Effector memory CD4-positive, alpha-beta T cell (primary cell): ENCODE measurements around the gene COIL.
"Not testable (repeated sequence)": the region's sequence is repeated elsewhere in the genome, so short reads cannot be mapped to it uniquely, and the experiment has no call there.

ENCODE experiments used
- DNase-seq, 3 donors: peaks; one replicate each; pipeline ENCODE4 v3.0.0-alpha.2; 2020
- H3K27ac ChIP-seq: 2 replicates; pipeline ENCODE4 v1.7.0; 2013; ENCODE audit warnings: mild to moderate bottlenecking, low read length, moderate library complexity; ENCODE audit not compliant: insufficient read depth, poor library complexity, severe bottlenecking
- H3K27me3 ChIP-seq: replicated peaks from 2 replicates; pipeline ENCODE4 v1.7.0; 2013; ENCODE audit warnings: mild to moderate bottlenecking, low read length; ENCODE audit not compliant: insufficient read depth, control insufficient read depth, poor library complexity, severe bottlenecking
- H3K36me3 ChIP-seq: 2 replicates; pipeline ENCODE4 v1.7.0; 2013; ENCODE audit warnings: mild to moderate bottlenecking, low read length, moderate library complexity; ENCODE audit not compliant: control insufficient read depth, insufficient read depth
- H3K4me1 ChIP-seq: 2 replicates; pipeline ENCODE4 v1.7.0; 2013; ENCODE audit warnings: low read length, mild to moderate bottlenecking; ENCODE audit not compliant: control insufficient read depth, insufficient read depth, poor library complexity, severe bottlenecking
- H3K4me3 ChIP-seq: 2 replicates; pipeline ENCODE4 v1.7.0; 2013; ENCODE audit warnings: low read length, low read depth, mild to moderate bottlenecking; ENCODE audit not compliant: insufficient read depth, poor library complexity, severe bottlenecking
- H3K9me3 ChIP-seq: 2 replicates; pipeline ENCODE4 v1.7.0; 2013; ENCODE audit warnings: mild to moderate bottlenecking, low read length, moderate library complexity; ENCODE audit not compliant: control insufficient read depth

COIL gene

DNA sequence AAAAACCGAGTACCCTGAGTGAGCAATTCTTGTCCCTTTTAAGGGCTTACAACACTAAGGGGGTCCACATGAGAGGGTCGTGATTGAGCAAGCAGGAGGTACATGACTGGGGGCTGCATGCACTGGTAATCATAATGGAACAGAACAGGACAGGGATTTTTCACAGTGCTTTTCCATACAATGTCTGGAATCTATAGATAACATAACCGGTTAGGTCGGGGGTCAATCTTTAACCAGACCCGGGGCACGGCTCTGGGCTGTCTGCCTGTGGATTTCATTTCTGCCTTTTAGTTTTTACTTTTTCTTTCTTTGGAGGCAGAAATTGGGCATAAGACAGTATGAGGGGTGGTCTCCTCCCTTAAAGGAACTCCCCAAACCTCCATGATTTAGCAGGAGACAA, 4.8 kb upstream of the COIL start:
- not testable (repeated sequence) for H3K4me1 ChIP-seq, H3K4me3 ChIP-seq, DNase-seq, H3K27ac ChIP-seq, H3K27me3 ChIP-seq, H3K9me3 ChIP-seq, H3K36me3 ChIP-seq

DNA sequence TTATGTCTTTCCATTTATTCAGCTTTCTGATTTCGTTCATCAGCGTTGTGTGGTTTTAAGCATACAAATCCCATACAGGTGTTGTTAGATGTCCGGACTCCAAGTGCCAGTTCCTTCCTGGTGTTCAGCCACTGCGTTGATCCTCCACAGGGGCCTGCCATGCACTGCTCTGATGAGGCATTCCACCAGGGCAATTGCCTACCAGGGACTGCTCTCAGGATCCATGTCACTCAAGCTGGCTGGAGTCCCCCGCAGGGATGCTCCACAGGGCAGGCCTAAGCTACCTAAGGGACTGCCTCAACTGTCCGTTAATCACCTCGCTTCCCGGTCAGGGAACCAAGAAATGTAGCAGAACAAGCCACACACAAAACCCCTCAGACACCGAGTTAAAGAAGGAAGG, 4.4 kb upstream of the COIL start:
- not testable (repeated sequence) for H3K27ac ChIP-seq, DNase-seq, H3K4me1 ChIP-seq, H3K27me3 ChIP-seq, H3K36me3 ChIP-seq, H3K9me3 ChIP-seq, H3K4me3 ChIP-seq

DNA sequence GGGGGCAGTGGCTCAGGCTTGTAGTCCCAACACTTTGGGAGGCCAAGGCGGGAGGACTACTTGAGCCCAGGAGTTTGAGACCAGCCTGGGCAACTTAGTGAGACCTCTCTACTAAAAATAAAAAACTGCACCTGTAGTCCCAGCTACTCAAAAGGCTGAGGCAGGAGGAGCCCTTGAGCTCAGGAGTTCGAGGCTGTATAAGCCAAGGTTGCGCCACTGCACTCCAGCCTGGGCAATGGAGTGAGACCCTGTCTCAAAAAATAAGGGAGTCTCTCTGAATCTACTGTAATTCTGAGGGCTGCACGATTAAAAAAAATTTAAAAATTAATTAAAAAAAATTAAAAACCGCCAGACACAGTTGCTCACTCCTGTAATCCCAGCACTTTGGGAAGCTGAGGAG, 3.9 kb downstream of the COIL start:
- H3K4me1 ChIP-seq: no peaks in the 10 kb centered on the region
- H3K27me3 ChIP-seq: no peaks in the 10 kb centered on the region
- DNase-seq: no peak
- H3K27ac ChIP-seq: no peak overlapping the region
- H3K4me3 ChIP-seq: no peak overlapping the region
- H3K36me3 ChIP-seq: peaks cover 2% of the 10 kb centered on the region
- no peaks in the 10 kb centered on the region for H3K9me3 ChIP-seq

DNA sequence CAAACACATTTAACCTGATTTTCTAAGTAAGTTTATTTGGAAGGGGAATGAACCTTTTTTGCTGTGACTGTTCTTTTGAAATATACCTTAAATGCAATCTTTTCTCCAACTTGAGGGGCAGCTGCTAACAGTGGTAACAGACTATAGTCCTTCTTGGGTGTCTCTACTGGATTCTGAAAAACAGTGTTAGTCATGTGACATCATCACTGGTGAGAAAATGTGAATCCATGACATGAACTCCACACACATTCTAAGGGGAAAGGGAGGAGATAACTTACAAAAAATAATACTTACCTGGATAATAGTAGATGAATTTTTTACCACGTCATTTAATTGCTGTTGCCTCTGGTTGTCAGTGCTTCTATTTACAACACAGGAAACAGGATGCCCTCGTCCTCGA, 11.3 kb downstream of the COIL start:
- H3K27ac ChIP-seq: no peak overlapping the region
- no peaks in the 10 kb centered on the region for H3K4me1 ChIP-seq
- DNase-seq: no peak
- H3K4me3 ChIP-seq: no peak overlapping the region
- no peaks in the 10 kb centered on the region for H3K9me3 ChIP-seq
- H3K36me3 ChIP-seq: peaks cover 40% of the 10 kb centered on the region
- no peaks in the 10 kb centered on the region for H3K27me3 ChIP-seq

DNA sequence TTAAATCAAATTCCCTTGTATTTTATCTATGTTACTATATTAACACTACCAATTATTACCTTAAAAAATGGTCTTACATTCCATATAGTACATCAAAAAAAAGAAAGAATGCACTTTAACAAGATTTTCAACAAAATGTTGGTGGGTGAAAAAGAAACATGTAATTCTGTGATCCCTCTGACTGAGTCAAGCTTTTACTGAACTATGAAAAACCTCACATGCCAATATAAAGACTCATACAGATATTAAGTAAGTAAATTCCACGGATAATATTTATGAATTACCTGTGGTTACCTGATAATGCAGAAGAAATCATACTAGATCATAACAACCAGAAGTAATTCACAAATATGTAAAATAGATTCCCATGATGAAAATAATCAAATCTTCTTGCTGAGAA, 12.4 kb downstream of the COIL start:
- H3K4me1 ChIP-seq: no peaks in the 10 kb centered on the region
- no peak overlapping the region for H3K4me3 ChIP-seq
- DNase-seq: no peak
- H3K9me3 ChIP-seq: no peaks in the 10 kb centered on the region
- H3K36me3 ChIP-seq: peaks cover 50% of the 10 kb centered on the region
- H3K27me3 ChIP-seq: no peaks in the 10 kb centered on the region
- no peak overlapping the region for H3K27ac ChIP-seq

DNA sequence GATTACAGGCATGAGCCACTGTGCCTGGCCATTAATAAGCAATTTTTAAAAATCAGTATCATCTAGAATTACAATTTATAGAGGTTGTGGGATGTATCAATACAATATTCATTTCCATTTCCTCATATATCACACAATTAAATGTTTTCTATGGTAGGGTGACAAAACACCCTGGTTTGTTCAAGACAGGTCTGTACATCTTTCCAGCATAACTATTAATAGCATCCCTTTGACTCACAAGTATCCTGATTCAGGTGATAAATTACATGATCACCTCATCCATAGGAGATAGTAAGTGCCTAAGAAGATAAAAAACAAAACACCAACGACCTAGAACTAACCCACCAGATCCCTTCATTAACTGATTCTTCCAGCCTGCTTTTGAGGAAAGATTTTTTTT, 13.1 kb downstream of the COIL start:
- H3K27ac ChIP-seq: no peak overlapping the region
- no peaks in the 10 kb centered on the region for H3K27me3 ChIP-seq
- H3K4me3 ChIP-seq: no peak overlapping the region
- peaks cover 57% of the 10 kb centered on the region for H3K36me3 ChIP-seq
- no peak for DNase-seq
- no peaks in the 10 kb centered on the region for H3K4me1 ChIP-seq
- no peaks in the 10 kb centered on the region for H3K9me3 ChIP-seq

DNA sequence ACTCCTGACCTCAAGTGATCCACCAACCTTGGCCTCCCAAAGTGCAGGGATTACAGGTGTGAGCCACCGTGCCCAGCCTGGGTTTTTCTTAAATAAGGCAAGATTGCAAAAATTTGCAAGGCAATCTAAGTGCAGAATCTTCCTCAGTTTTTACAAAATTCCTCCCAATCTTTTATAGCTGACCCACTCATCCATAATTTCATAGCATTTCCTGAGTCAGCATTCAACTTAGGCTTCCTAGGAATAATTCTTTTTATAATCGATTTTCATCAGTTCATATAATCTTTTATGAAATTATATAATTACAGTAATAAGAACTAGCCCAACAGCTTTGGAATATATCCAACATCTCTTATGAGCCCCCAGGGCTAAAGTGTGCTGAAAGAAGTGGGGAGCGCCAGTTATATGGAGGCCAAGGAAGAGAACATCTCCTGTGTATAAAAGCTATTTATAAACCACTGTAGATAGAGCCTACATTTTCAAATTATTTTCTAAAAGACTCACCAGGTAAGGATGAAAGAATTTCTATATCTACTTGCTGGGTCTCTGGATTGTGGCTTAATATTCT, 14.8 kb downstream of the COIL start:
- Histone ChIP-seq H3K4me1 (no peaks in the 10 kb centered on the region), H3K27ac (no peak overlapping the region), H3K27me3 (no peaks in the 10 kb centered on the region), H3K4me3 (no peak overlapping the region), H3K36me3 (peaks cover 60% of the 10 kb centered on the region), H3K9me3 (no peaks in the 10 kb centered on the region)
- no peak for DNase-seq

DNA sequence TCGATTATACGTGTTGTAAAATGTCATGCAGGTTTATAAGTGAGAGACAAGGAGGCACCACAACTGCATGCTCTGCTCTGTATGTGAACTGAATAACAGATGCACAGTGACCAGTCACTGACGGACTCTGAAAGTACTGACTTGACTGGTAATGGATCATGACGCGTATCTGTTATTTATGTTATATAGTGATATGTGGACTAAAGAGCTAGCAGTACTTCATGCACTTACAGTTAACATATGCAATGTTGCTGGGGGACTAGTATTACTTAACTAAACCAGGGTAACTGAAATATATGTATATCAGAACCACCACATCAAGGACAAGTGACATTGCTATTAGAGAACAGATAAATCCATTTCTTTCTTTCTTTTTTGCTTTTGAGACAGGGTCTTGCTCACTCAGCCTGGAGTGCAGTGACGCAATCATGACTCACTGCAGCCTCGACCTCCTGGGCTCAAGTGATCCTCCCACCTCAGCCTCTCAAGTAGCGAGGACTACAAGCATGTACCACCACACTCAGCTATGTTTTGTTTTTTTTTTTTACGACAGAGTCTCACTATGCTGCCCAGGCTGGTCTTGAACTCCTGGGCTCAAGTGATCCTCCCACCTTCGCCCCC, 17.2 kb downstream of the COIL start:
- Histone ChIP-seq H3K9me3 (no peaks in the 10 kb centered on the region), H3K27me3 (no peaks in the 10 kb centered on the region), H3K4me3 (no peak overlapping the region), H3K36me3 (peaks cover 50% of the 10 kb centered on the region), H3K4me1 (no peaks in the 10 kb centered on the region), H3K27ac (no peak overlapping the region)
- DNase-seq: no peak

DNA sequence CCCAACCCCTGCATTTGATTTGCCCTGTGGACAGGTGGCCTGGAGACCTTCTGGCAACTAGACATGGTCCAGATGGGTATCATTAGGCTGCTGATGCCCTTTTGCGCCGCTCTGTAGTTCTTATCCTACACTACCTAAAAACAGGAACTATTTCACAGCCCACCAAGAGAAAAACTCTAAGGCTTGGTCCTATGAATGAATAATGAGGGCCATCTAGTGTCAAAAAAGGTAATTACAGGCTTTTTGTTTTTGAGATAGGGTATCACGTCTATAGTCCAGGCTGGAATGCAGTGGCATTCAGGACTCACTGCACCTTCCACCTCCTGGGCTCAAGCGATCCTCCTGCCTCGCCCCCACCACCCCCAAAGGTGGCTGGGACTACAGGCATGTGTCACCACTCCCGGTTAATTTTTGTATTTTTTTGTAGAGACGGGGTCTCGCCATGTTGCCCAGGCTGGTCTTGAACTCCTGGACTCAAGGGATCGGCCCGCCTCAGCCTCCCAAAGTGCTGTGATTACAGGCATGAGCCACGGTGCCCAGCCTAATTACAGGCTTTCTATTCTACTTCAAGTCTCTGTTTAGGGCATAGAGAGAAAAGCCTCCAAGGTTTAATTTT, 20.9 kb downstream of the COIL start:
- peaks cover 52% of the 10 kb centered on the region for H3K36me3 ChIP-seq
- no peaks in the 10 kb centered on the region for H3K4me1 ChIP-seq
- no peak overlapping the region for H3K27ac ChIP-seq
- no peaks in the 10 kb centered on the region for H3K27me3 ChIP-seq
- no peak overlapping the region for H3K4me3 ChIP-seq
- no peak for DNase-seq
- H3K9me3 ChIP-seq: no peaks in the 10 kb centered on the region

DNA sequence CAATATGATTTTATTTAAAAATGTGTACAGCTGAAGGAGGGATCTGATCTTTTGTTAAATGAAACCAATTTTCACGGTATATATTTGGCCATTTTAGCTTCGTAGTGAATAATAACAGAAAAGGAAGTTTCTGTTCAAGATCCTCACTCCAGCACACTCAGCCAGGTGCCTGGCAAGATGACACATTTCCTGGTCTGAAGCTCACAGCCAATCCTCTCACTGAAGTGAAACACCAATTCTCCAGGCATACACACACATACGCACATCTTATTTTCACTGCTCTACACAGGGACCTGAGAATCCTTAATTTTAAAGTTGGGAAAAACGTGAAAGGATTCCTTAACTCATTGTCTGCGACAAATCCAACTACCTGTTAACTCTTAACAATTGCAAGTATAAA, 22.6 kb downstream of the COIL start:
- H3K27me3 ChIP-seq, H3K27ac ChIP-seq, DNase-seq, H3K4me3 ChIP-seq, H3K4me1 ChIP-seq, H3K9me3 ChIP-seq: not testable (repeated sequence)
- H3K36me3 ChIP-seq: peaks cover 35% of the 10 kb centered on the region
